Activated CD4-positive, alpha-beta memory T cell treated with anti-CD3 and anti-CD28 coated beads for 36 hours (primary cell): Measurements from ENCODE around the gene ZNRF3. TPM values are rescaled to one million over a fixed set of nuclear protein-coding genes. Genes with fewer than 3 reads are reported as not detected.
"Not testable (repeated sequence)": the region's sequence is repeated elsewhere in the genome, so short reads cannot be mapped to it uniquely, and the experiment has no call there.

Experiments used
- CTCF ChIA-PET: fragments of 350-600 bp; sonication (Branson Sonifier 250); formaldehyde crosslinking; loops from one replicate; lab custom pipeline; 2021; ENCODE audit warnings: antibody characterized with exemption, inconsistent platforms; lab: Charles Lee
- POLR2A ChIA-PET: fragments of 350-600 bp; sonication (Branson Sonifier 250); formaldehyde crosslinking; loops from one replicate; lab custom pipeline; 2021; ENCODE audit warnings: antibody characterized with exemption; lab: Charles Lee
- DNase-seq: peaks from one replicate; pipeline ENCODE4 v3.0.0-alpha.2; 2020
- H3K27ac Mint-ChIP-seq: one replicate; pipeline ENCODE4 v1.8.0; 2021; ENCODE audit warnings: mixed read lengths
- H3K27me3 Mint-ChIP-seq: one replicate; pipeline ENCODE4 v1.8.0; 2021; ENCODE audit warnings: mixed read lengths
- H3K36me3 Mint-ChIP-seq: one replicate; pipeline ENCODE4 v1.8.0; 2021; ENCODE audit warnings: mixed read lengths
- H3K4me1 Mint-ChIP-seq: one replicate; pipeline ENCODE4 v1.8.0; 2021; ENCODE audit warnings: low read depth, mixed read lengths
- H3K4me3 Mint-ChIP-seq: one replicate; pipeline ENCODE4 v1.8.0; 2021; ENCODE audit warnings: mild to moderate bottlenecking, mixed read lengths
- H3K9me3 Mint-ChIP-seq: one replicate; pipeline ENCODE4 v1.8.0; 2021; ENCODE audit warnings: mixed read lengths
- intact Hi-C: fragments of 100-400 bp; cut with micrococcal nuclease; formaldehyde crosslinking; loops from one replicate; pipeline ENCODE4 v1.15.1; 2023
- total RNA-seq, 2 experiments: library from RNA; stranded (reverse); gene quantifications; one replicate each; pipeline ENCODE4 v1.2.3, GENCODE V29; 2021

Gene ZNRF3
- total RNA-seq, 2 experiments from 2014 or later = 1.3 to 1.5 TPM

DNA sequence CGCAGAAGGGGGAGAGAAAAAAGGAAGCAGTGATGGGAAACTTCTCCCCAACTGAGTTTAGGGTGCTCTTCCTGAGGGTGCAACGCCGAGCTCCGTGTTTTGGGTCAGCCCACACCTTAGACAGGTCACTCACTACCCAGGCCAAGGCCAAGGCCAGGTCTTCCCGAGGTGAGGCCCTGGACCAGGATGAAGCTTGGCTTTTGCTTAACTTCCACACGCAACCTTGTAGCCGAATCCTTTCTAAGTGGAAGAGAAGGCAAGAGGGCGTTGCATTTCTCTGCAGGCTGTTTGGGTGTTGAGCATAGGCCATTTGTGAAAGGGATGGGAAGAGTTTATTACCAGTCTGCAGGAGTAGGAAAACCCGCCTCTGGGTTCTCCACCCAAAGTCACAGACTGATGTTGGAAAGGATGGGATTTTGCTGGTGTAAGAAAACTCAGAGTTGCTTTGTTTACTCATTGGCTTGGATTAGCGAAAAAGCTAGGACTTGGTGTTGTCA, 191.0 kb downstream of the ZNRF3 start:
- no peaks in the 10 kb centered on the region for H3K9me3 Mint-ChIP-seq
- peaks cover 50% of the 10 kb centered on the region for H3K27me3 Mint-ChIP-seq
- DNase-seq = no peak
- intact Hi-C loops = loop anchor here (5.0 to 10.0 kb wide), 2 partner anchors 170 to 192 kb away; partner anchors contain the start of gene ZNRF3
- POLR2A ChIA-PET = no interaction called here
- H3K36me3 Mint-ChIP-seq = no peaks in the 10 kb centered on the region
- H3K27ac Mint-ChIP-seq = no peak overlapping the region
- CTCF ChIA-PET = interaction anchor here (1.6 kb wide), 1 partner anchor 33 kb away, joined by 5 read pairs; no protein-coding TSS in a partner anchor
- no peak overlapping the region for H3K4me3 Mint-ChIP-seq
- H3K4me1 Mint-ChIP-seq = peaks cover 21% of the 10 kb centered on the region

DNA sequence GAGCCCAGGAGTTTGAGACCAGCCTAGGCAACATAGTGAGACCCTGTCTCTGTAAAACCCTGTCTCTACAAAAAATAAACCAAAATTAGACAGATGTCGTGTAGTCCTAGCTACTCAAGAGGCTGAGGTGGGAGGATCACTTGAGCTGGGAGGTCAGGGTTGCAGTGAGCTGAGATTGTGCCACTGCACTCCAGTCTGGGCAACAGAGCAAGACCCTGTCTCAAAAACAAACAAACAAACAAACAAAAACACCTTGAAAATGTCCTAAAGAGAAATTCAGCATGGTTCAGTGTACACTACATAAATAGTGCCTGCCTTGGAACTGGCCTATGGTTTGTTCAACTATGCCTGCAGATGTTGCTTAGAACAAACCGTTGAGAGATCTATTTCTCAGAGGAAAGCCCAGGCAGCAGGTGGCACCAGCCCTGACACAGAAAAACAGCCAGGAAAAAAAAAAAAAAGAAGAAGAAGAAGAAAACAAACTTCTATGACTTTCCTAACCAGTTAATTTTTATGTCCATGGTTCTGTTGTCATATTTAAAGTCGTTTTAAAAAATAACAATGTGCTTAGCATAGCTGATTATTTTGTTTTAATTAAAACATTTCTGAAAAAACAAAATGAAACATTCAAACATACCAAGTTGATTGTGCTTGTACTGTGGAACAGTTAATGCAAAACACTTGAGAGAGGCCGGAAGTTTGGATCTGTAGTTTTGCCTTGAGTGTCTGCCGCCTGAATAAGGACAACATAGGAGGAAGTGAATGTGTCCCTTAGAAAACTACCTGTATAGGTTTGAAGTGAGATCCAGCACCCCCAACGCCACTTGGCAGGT, 194.9 kb downstream of the ZNRF3 start:
- DNase-seq = no peak
- POLR2A ChIA-PET = no interaction called here
- Mint-ChIP-seq H3K27ac (no peak overlapping the region), H3K36me3 (no peaks in the 10 kb centered on the region), H3K27me3 (peaks cover 33% of the 10 kb centered on the region), H3K4me3 (no peak overlapping the region), H3K9me3 (no peaks in the 10 kb centered on the region), H3K4me1 (peaks cover 6% of the 10 kb centered on the region)
- intact Hi-C loops = loop anchor here (10.0 kb wide), 1 partner anchor 167 kb away; no protein-coding TSS in a partner anchor
- CTCF ChIA-PET = no interaction called here

DNA sequence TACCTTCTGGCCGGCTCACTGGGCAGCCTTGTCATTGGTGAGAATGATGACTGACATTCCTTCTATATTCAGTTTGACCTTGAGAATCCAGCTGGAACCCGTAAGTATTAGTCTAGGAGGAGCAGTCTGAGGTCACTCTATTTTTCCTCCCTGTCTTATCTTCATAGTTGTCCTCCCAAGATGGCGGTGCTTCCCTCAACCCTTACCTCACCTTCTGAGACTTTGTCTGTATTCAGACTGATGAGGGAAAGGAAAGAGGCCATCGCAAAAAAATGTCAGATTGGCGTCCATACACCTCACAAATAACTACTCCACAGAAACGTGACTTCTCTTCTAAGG, 195.5 kb downstream of the ZNRF3 start:
- H3K4me1 Mint-ChIP-seq = peaks cover 4% of the 10 kb centered on the region
- no peak overlapping the region for H3K27ac Mint-ChIP-seq
- no peaks in the 10 kb centered on the region for H3K9me3 Mint-ChIP-seq
- peaks cover 32% of the 10 kb centered on the region for H3K27me3 Mint-ChIP-seq
- no peak for DNase-seq
- H3K4me3 Mint-ChIP-seq = no peak overlapping the region
- ChIA-PET POLR2A (no interaction called here), CTCF (no interaction called here)
- intact Hi-C loops = loop anchor here (10.0 kb wide), 1 partner anchor 166 kb away; no protein-coding TSS in a partner anchor
- H3K36me3 Mint-ChIP-seq = no peaks in the 10 kb centered on the region

DNA sequence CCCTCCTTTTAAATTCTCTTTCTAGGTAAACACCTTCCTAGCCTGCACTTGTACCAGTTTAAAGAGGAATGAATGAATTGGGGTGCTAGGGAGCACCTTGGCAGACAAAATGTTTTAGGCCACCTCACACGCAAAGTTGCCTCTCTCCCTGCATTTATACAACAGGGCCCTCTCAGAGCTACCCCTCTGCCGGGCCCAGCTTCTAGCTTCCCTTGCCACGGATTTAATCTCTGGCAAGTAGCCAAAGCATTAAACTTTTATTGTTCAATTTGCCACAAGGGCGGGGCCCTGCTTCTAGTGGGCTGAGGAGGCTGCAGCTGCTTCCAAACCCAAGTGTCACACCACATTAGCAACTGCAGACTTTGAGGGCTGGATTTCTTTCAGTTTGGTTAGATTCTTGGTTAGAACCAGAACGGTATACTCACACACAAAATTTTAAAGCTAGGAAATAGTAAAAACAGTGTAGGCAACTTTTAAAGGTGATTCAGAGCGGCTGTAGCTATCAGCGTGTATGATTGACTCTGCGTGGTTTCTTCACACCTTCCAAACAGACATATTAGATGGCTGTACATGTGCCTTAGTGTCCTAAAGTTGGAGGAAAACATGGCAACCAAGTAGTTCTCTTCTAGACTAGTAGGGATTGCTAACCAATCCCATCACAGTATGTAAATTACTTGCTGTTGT, 196.0 kb downstream of the ZNRF3 start:
- ChIA-PET CTCF (no interaction called here), POLR2A (no interaction called here)
- no peak for DNase-seq
- Mint-ChIP-seq H3K36me3 (no peaks in the 10 kb centered on the region), H3K27ac (no peak overlapping the region), H3K9me3 (no peaks in the 10 kb centered on the region), H3K4me3 (no peak overlapping the region), H3K27me3 (peaks cover 28% of the 10 kb centered on the region), H3K4me1 (no peaks in the 10 kb centered on the region)
- intact Hi-C loops = loop anchor here (10.0 kb wide), 1 partner anchor 165 kb away; no protein-coding TSS in a partner anchor

DNA sequence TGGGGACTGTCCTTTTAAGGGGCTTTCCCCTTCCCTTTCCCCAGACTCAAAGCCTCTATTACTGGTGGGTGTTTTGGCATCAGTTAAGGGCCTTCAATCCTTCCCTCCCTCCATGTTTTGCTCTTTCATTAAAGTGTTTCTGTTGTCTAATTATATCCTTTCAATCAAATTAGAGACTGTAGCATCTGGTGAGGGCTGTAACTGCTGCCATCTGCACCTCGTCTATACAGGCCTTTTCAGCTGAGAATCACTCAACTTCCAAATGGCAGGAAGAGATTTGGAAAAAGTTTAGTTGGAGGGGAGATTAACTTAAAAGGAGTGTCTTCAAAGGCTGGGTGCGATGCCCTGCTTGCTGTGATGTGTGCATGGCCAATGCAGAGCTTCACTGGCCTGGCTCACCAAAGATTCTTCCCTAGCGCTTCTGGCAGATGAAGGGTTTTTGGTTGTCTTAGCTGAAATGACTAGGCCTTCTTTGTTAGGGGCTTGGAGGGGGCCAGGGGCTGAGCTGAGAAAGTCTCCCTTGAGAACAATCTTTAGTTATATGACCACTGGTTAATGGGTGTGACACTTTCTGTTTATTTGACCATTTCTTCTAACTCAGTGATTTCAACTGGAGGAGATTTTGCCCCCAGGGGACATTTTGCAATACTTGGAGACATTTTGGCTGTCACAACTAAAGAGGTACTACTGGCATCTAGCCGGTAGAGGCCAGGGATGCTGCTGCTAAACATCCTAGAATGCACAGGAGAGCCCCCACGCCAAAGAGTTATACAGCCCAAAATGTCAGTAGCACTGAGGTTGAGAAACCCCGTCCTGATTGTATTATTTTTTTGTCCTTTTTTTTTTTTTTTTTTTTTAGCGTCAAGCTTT, 197.0 kb downstream of the ZNRF3 start:
- H3K4me1 Mint-ChIP-seq = no peaks in the 10 kb centered on the region

DNA sequence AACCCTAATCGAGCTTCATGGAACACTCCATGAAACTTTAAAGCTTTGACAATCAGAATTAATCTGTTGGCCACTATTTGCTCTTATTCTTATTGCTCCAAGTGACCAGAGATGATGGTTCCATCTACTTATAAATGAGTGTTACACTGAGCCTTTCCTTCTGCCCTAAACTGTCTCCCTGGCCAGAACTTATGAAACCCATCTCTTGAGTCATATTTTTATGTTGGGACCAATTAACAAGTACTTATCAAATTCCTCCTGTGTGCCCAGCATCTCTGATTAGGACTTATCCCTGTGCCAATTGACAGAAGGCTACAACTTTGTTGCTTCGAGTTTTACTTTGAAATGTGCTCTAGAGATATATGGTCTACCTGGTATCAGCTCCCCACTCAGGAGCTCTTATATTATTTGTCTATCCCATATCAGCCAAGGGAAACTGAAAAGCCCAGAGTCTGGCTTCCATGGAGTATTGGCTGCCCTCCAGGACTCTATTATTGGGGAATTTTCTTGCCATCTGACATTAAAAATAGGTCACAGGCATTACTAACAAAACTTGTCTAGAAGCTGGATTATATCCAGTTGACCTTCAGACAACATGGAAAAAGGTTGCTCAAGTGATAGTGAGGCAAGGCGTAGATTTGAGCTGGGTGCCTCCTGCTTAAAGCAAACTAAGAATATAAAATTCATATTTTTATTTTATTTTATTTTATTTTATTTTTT, 198.3 kb downstream of the ZNRF3 start:
- H3K4me3 Mint-ChIP-seq = no peak overlapping the region
- ChIA-PET POLR2A (no interaction called here), CTCF (interaction anchor here (1.1 to 1.8 kb wide), 2 partner anchors 163 to 226 kb away, joined by 3 to 6 read pairs; no protein-coding TSS in a partner anchor)
- H3K27me3 Mint-ChIP-seq = peaks cover 16% of the 10 kb centered on the region
- H3K9me3 Mint-ChIP-seq = no peaks in the 10 kb centered on the region
- no peaks in the 10 kb centered on the region for H3K36me3 Mint-ChIP-seq
- DNase-seq = no peak
- H3K4me1 Mint-ChIP-seq = no peaks in the 10 kb centered on the region
- intact Hi-C loops = no loop called here
- H3K27ac Mint-ChIP-seq = no peak overlapping the region

More for the DNA sequence above, 197.0 kb downstream of the ZNRF3 start:
- no peaks in the 10 kb centered on the region for H3K36me3 Mint-ChIP-seq
- no peak overlapping the region for H3K27ac Mint-ChIP-seq
- ChIA-PET CTCF (no interaction called here), POLR2A (no interaction called here)
- no peak overlapping the region for H3K4me3 Mint-ChIP-seq
- intact Hi-C loops = no loop called here
- H3K27me3 Mint-ChIP-seq = peaks cover 20% of the 10 kb centered on the region
- no peak for DNase-seq
- H3K9me3 Mint-ChIP-seq = no peaks in the 10 kb centered on the region

DNA sequence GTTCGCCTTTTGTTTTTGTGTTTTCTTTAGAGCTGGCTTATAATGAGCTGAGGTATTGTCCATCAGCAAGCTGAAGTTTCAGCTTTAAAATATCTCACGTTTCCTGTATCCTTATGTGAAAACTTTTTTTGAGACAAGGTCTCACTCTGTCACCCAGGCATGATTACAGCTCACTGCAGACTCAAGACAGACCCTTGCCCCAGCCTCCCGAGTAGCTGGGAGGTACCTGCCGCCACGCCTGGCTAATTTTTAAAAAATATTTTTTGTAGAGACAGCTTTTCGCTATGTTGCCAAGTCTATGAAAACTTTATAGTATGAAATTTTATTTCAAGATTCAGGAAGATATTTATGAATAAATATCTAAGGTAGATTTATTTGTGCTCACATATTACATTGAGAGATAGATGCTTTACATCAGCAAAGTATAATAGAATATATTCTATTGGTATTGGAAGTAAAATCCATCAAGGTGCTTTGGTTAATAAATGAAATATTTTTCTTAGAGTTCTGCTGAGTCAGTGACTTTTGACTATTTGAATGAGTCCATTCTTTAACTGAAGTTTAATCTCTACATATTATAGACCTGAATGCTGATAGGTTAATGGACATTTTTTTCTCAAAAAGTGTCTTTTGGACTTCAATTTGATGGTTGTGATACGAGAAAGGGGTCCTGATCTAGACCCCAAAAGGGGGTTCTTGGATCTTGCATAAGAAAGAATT, 199.6 kb downstream of the ZNRF3 start:
- no peaks in the 10 kb centered on the region for H3K9me3 Mint-ChIP-seq
- CTCF ChIA-PET = interaction anchor here (1.1 kb wide), 1 partner anchor 162 kb away, joined by 3 read pairs; no protein-coding TSS in a partner anchor

DNA sequence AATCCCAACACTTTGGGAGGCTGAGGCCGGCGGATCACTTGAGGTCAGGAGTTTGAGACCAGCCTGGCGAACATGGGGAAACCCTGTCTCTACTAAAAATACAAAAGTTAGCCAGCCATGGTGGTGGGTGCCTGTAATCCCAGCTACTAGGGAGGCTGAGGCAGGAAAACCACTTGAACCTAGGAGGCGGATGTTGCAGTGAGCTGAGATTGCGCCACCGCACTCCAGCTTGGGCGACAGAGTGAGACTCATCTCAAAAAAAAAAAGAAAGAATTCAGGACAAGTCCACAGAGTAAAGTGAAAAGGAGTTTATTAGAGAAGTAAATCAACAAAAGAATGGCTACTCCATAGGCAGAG, 200.2 kb downstream of the ZNRF3 start:
- POLR2A ChIA-PET, H3K4me1 Mint-ChIP-seq, H3K36me3 Mint-ChIP-seq, intact Hi-C loops, H3K9me3 Mint-ChIP-seq, H3K27ac Mint-ChIP-seq, H3K4me3 Mint-ChIP-seq, DNase-seq, CTCF ChIA-PET: not testable (repeated sequence)
- H3K27me3 Mint-ChIP-seq = peaks cover 14% of the 10 kb centered on the region

More for the DNA sequence above, 199.6 kb downstream of the ZNRF3 start:
- POLR2A ChIA-PET = no interaction called here
- H3K4me1 Mint-ChIP-seq = no peaks in the 10 kb centered on the region
- no peak for DNase-seq
- H3K27ac Mint-ChIP-seq = no peak overlapping the region
- peaks cover 12% of the 10 kb centered on the region for H3K27me3 Mint-ChIP-seq
- H3K4me3 Mint-ChIP-seq = no peak overlapping the region
- intact Hi-C loops = no loop called here
- H3K36me3 Mint-ChIP-seq = no peaks in the 10 kb centered on the region

DNA sequence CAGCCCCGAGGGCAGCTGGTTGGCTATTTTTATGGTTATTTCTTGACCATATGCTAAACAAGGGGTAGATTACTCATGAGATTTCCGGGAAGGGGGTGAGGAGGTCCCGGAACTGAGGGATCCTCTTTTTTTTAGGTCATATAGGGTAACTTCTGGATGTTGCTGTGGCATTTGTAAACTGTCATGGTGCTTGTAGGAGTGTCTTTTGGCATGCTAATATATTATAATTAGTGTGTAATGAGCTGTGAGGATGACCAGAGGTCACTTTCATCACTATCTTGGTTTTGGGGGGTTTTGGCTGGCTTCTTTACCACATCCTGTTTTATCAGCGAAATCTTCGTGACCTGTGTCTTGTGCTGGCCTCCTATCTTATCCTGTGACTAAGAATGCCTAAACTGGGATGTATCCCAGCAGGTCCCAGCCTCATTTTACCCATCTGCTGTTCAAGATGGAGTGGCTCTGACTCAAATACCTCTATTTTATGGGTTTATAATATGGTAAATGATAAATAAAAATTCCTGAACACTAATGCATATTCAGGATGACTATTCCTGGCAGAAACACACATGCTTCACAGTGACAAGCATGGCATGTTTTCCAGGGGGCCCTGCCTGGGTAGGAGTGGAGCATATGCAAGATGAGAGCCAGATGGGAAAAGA, 200.7 kb downstream of the ZNRF3 start:
- intact Hi-C loops = no loop called here
- no peak overlapping the region for H3K27ac Mint-ChIP-seq
- ChIA-PET CTCF (no interaction called here), POLR2A (no interaction called here)
- no peak for DNase-seq
- H3K36me3 Mint-ChIP-seq = no peaks in the 10 kb centered on the region
- no peaks in the 10 kb centered on the region for H3K9me3 Mint-ChIP-seq
- no peak overlapping the region for H3K4me3 Mint-ChIP-seq
- no peaks in the 10 kb centered on the region for H3K4me1 Mint-ChIP-seq
- peaks cover 11% of the 10 kb centered on the region for H3K27me3 Mint-ChIP-seq

DNA sequence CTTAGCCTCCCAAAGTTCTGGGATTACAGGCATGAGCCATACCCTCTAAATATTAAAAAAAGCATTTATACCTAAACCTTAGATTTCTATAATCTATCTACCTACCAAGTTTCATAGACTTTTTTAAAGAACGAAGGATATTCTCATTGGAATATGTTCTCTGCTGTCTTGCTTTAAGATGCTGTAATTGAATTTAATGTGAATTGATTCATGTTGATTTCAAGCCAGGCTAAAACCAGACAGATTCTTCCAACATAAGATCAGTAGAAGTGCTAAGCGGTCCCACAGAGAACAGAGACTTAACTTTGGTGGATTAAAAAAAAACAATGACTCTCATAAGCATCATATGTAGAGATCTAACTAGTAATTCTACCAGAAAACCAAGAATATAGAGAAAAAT, 203.6 kb downstream of the ZNRF3 start:
- Mint-ChIP-seq H3K4me3 (no peak overlapping the region), H3K36me3 (no peaks in the 10 kb centered on the region), H3K27ac (no peak overlapping the region), H3K27me3 (peaks cover 17% of the 10 kb centered on the region), H3K9me3 (no peaks in the 10 kb centered on the region), H3K4me1 (no peaks in the 10 kb centered on the region)
- POLR2A ChIA-PET = no interaction called here
- DNase-seq = no peak
- CTCF ChIA-PET = no interaction called here
- intact Hi-C loops = no loop called here
